RWPE2 (cell line): ENCODE results near the gene EML6.

Experiments used
- ATAC-seq: fragments of 200-7000 bp; cut with Tn5 transposase; 3 replicates; pipeline ENCODE4 v1.9.1; 2021; ENCODE audit warnings: low read depth
- DNase-seq: peaks from one replicate; pipeline ENCODE4 v3.0.0-alpha.2; 2020; ENCODE audit warnings: low spot score
- H3K27ac ChIP-seq: fragments of 450-650 bp; 2 replicates; pipeline ENCODE4 v1.5.1; 2017; ENCODE audit warnings: mild to moderate bottlenecking; ENCODE audit not compliant: poor library complexity, severe bottlenecking
- H3K27me3 ChIP-seq: fragments of 250-450 bp; sonication (Bioruptor Pico); 2 replicates; pipeline ENCODE4 v1.5.1; 2021; ENCODE audit warnings: mild to moderate bottlenecking, moderate library complexity; ENCODE audit not compliant: insufficient read depth, poor library complexity, severe bottlenecking
- H3K36me3 ChIP-seq: fragments of 250-450 bp; sonication (Bioruptor Pico); 2 replicates; pipeline ENCODE4 v1.5.1; 2020; ENCODE audit warnings: low read depth, mild to moderate bottlenecking, moderate library complexity
- H3K4me1 ChIP-seq: fragments of 250-450 bp; sonication (Bioruptor Pico); 2 replicates; pipeline ENCODE4 v1.5.1; 2021; ENCODE audit warnings: mild to moderate bottlenecking, moderate library complexity; ENCODE audit not compliant: insufficient read depth, poor library complexity, severe bottlenecking
- H3K4me3 ChIP-seq: fragments of 250-450 bp; sonication (Bioruptor Pico); 2 replicates; pipeline ENCODE4 v1.5.1; 2021; ENCODE audit warnings: mild to moderate bottlenecking, moderate library complexity; ENCODE audit not compliant: severe bottlenecking
- H3K9me3 ChIP-seq: fragments of 250-450 bp; sonication (Bioruptor Pico); 2 replicates; pipeline ENCODE4 v1.5.1; 2021; ENCODE audit warnings: mild to moderate bottlenecking, moderate library complexity; ENCODE audit not compliant: severe bottlenecking
- TF ChIP-seq, protein P1 (sequence below): fragments of 450-650 bp; IDR thresholded peaks from one replicate; pipeline ENCODE4 v1.5.1; 2017; ENCODE audit warnings: mild to moderate bottlenecking, moderate library complexity; ENCODE audit not compliant: poor library complexity, severe bottlenecking

EML6 gene

GRCh38 chr2:54894467-54894866 lies 171.0 kb downstream of the EML6 start:
- Histone ChIP-seq H3K36me3 (no peaks in the 10 kb centered on the region), H3K4me3 (no peak overlapping the region), H3K27me3 (no peaks in the 10 kb centered on the region), H3K4me1 (no peaks in the 10 kb centered on the region), H3K9me3 (no peaks in the 10 kb centered on the region), H3K27ac (no peak overlapping the region)
- no peak for DNase-seq
- no peak for ATAC-seq
- TF ChIP-seq, protein P1, sequence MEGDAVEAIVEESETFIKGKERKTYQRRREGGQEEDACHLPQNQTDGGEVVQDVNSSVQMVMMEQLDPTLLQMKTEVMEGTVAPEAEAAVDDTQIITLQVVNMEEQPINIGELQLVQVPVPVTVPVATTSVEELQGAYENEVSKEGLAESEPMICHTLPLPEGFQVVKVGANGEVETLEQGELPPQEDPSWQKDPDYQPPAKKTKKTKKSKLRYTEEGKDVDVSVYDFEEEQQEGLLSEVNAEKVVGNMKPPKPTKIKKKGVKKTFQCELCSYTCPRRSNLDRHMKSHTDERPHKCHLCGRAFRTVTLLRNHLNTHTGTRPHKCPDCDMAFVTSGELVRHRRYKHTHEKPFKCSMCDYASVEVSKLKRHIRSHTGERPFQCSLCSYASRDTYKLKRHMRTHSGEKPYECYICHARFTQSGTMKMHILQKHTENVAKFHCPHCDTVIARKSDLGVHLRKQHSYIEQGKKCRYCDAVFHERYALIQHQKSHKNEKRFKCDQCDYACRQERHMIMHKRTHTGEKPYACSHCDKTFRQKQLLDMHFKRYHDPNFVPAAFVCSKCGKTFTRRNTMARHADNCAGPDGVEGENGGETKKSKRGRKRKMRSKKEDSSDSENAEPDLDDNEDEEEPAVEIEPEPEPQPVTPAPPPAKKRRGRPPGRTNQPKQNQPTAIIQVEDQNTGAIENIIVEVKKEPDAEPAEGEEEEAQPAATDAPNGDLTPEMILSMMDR: no peak

GRCh38 chr2:54895730-54896129 lies 172.3 kb downstream of the EML6 start:
- Histone ChIP-seq H3K4me1 (no peaks in the 10 kb centered on the region), H3K4me3 (no peak overlapping the region), H3K27me3 (no peaks in the 10 kb centered on the region), H3K9me3 (no peaks in the 10 kb centered on the region), H3K27ac (no peak overlapping the region), H3K36me3 (no peaks in the 10 kb centered on the region)
- no peak for ATAC-seq
- TF ChIP-seq, protein P1: no peak
- no peak for DNase-seq

- no peak for DNase-seq
- no peaks in the 10 kb centered on the region for H3K36me3 ChIP-seq
- no peaks in the 10 kb centered on the region for H3K9me3 ChIP-seq
- ATAC-seq: no peak
- H3K27me3 ChIP-seq: no peaks in the 10 kb centered on the region
- no peaks in the 10 kb centered on the region for H3K4me1 ChIP-seq
- TF ChIP-seq, protein P1: no peak
- H3K4me3 ChIP-seq: no peak overlapping the region
- H3K27ac ChIP-seq: no peak overlapping the region
These were observed 174.2 kb downstream of the EML6 start for GRCh38 chr2:54897420-54898310.

DNA sequence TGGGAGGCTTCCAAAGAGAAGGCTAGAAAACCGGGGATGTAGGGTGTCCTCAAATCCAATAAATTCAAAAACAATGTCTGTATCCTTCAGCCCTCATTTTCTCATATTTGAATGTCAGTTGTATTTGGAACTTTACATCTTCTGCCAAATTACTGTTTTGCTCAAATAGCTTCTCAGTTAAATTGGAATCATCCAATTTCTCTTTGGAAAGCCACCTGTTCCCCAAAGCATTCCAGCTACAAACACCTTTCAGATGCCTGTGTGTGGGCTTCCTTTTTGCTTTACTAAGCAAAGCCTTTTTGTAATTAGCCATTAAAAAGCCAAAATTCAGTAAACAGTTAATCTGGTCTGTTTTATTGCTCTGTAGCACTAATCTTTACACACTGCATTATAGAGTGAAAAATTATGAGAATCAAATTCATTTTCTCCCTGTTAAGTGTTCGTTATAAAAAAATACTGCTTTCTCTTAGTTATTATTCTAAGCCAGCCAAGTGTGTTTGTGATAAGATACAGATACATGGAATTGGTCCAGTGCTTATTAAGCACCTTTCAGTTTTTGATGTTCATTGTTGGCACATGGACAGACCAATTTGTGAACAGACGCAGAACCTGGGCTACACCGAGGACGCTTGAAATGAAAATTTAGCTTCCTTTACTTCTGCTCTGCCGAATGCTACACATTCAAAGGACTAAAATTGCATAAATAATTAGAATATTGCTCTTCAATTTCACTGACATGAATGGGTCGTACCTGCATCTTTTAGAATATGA lies 175.2 kb downstream of the EML6 start:
- no peak overlapping the region for H3K4me3 ChIP-seq
- ATAC-seq (no peak), DNase-seq (no peak)
- TF ChIP-seq, protein P1: no peak
- H3K27me3 ChIP-seq: no peaks in the 10 kb centered on the region
- H3K27ac ChIP-seq: no peak overlapping the region
- H3K4me1 ChIP-seq: peaks cover 7% of the 10 kb centered on the region
- no peaks in the 10 kb centered on the region for H3K36me3 ChIP-seq
- H3K9me3 ChIP-seq: no peaks in the 10 kb centered on the region
